Activated CD8-positive, alpha-beta T cell treated with anti-CD3 and anti-CD28 coated beads for 36 hours (primary cell): ENCODE results near the gene COMT. TPM values are rescaled to one million over a fixed set of nuclear protein-coding genes. Genes with fewer than 3 reads are reported as not detected.

Source experiments
- ATAC-seq: fragments of 200-7000 bp; cut with Tn5 transposase; one replicate; pipeline ENCODE4 v1.10.0; 2021; ENCODE audit warnings: mild to moderate bottlenecking, moderate library complexity
- CTCF ChIA-PET: fragments of 350-600 bp; sonication (Branson Sonifier 250); formaldehyde crosslinking; loops from one replicate; lab custom pipeline; 2021; ENCODE audit warnings: antibody characterized with exemption; lab: Charles Lee
- POLR2A ChIA-PET: fragments of 350-600 bp; sonication (Branson Sonifier 250); formaldehyde crosslinking; loops from one replicate; lab custom pipeline; 2021; ENCODE audit warnings: antibody characterized with exemption; lab: Charles Lee
- DNase-seq: peaks from one replicate; pipeline ENCODE4 v3.0.0-alpha.2; 2020
- H3K27ac Mint-ChIP-seq: one replicate; pipeline ENCODE4 v1.8.0; 2021; ENCODE audit warnings: mild to moderate bottlenecking, mixed read lengths
- H3K27me3 Mint-ChIP-seq: one replicate; pipeline ENCODE4 v1.8.0; 2021; ENCODE audit warnings: mixed read lengths
- H3K36me3 Mint-ChIP-seq: one replicate; pipeline ENCODE4 v1.8.0; 2021; ENCODE audit warnings: low read depth, mixed read lengths
- H3K4me1 Mint-ChIP-seq: one replicate; pipeline ENCODE4 v1.8.0; 2021; ENCODE audit warnings: low read depth, mixed read lengths
- H3K4me3 Mint-ChIP-seq: one replicate; pipeline ENCODE4 v1.8.0; 2021; ENCODE audit warnings: mild to moderate bottlenecking, moderate library complexity, mixed read lengths
- H3K9me3 Mint-ChIP-seq: one replicate; pipeline ENCODE4 v1.8.0; 2021; ENCODE audit warnings: mixed read lengths
- CTCF ChIP-seq: fragments of 200-600 bp; IDR thresholded peaks from one replicate; pipeline ENCODE4 v1.8.0; 2022; ENCODE audit warnings: antibody characterized with exemption, mild to moderate bottlenecking
- intact Hi-C: fragments of 100-400 bp; cut with micrococcal nuclease; formaldehyde crosslinking; loops from one replicate; pipeline ENCODE4 v1.10.0; 2022
- total RNA-seq, 2 experiments: library from RNA; stranded (reverse); gene quantifications; one replicate each; pipeline ENCODE4 v1.2.3, GENCODE V29; 2021

Gene COMT
- total RNA-seq, 2 experiments from 2014 or later: 70.7 to 74.5 TPM

- Mint-ChIP-seq H3K9me3 (peaks cover 1% of the 10 kb centered on the region), H3K4me1 (no peaks in the 10 kb centered on the region), H3K27me3 (no peaks in the 10 kb centered on the region), H3K4me3 (no peak overlapping the region), H3K36me3 (no peaks in the 10 kb centered on the region), H3K27ac (no peak overlapping the region)
- POLR2A ChIA-PET: no interaction called here
- CTCF ChIA-PET: no interaction called here
- TF ChIP-seq CTCF: no peak
- no peak for ATAC-seq
- no peak for DNase-seq
- intact Hi-C loops: no loop called here
These were observed 67.5 kb downstream of the COMT start for GRCh38 chr22:20009018-20009491.

GRCh38 chr22:20009582-20010306 lies 68.2 kb downstream of the COMT start:
- CTCF ChIA-PET: no interaction called here
- H3K27me3 Mint-ChIP-seq: peaks cover under 1% of the 10 kb centered on the region
- POLR2A ChIA-PET: no interaction called here
- no peak for TF ChIP-seq CTCF
- H3K36me3 Mint-ChIP-seq: no peaks in the 10 kb centered on the region
- no peaks in the 10 kb centered on the region for H3K4me1 Mint-ChIP-seq
- no peak overlapping the region for H3K27ac Mint-ChIP-seq
- no peaks in the 10 kb centered on the region for H3K9me3 Mint-ChIP-seq
- no peak overlapping the region for H3K4me3 Mint-ChIP-seq
- no peak for ATAC-seq
- intact Hi-C loops: no loop called here
- DNase-seq: no peak

- H3K36me3 Mint-ChIP-seq: no peaks in the 10 kb centered on the region
- intact Hi-C loops: no loop called here
- no peaks in the 10 kb centered on the region for H3K4me1 Mint-ChIP-seq
- no peak for ATAC-seq
- H3K27me3 Mint-ChIP-seq: peaks cover 9% of the 10 kb centered on the region
- no peaks in the 10 kb centered on the region for H3K9me3 Mint-ChIP-seq
- no peak overlapping the region for H3K27ac Mint-ChIP-seq
- CTCF ChIA-PET: interaction anchor here (6.1 kb wide), 1 partner anchor 39 kb away, joined by 75 read pairs; no protein-coding TSS in a partner anchor
- no peak overlapping the region for H3K4me3 Mint-ChIP-seq
- POLR2A ChIA-PET: no interaction called here
- DNase-seq: no peak
- TF ChIP-seq CTCF: no peak
These were observed 68.9 kb downstream of the COMT start for GRCh38 chr22:20010307-20011122.

GRCh38 chr22:20011123-20011992 lies 69.8 kb downstream of the COMT start:
- CTCF ChIA-PET: interaction anchor here (2.6 to 6.1 kb wide), 2 partner anchors 10 to 40 kb away, joined by 8 to 75 read pairs; no protein-coding TSS in a partner anchor
- peaks cover 10% of the 10 kb centered on the region for H3K27me3 Mint-ChIP-seq
- no peaks in the 10 kb centered on the region for H3K36me3 Mint-ChIP-seq
- H3K4me3 Mint-ChIP-seq: no peak overlapping the region
- no peaks in the 10 kb centered on the region for H3K4me1 Mint-ChIP-seq
- H3K27ac Mint-ChIP-seq: no peak overlapping the region
- no peak for ATAC-seq
- intact Hi-C loops: no loop called here
- no peaks in the 10 kb centered on the region for H3K9me3 Mint-ChIP-seq
- TF ChIP-seq CTCF: no peak
- DNase-seq: no peak
- POLR2A ChIA-PET: interaction anchor here (1.2 kb wide), 1 partner anchor 10 kb away, joined by 5 read pairs; the partner anchor contains the start of gene TANGO2
